ENCODE results near the gene DTWD2.

DTWD2 gene

DNA sequence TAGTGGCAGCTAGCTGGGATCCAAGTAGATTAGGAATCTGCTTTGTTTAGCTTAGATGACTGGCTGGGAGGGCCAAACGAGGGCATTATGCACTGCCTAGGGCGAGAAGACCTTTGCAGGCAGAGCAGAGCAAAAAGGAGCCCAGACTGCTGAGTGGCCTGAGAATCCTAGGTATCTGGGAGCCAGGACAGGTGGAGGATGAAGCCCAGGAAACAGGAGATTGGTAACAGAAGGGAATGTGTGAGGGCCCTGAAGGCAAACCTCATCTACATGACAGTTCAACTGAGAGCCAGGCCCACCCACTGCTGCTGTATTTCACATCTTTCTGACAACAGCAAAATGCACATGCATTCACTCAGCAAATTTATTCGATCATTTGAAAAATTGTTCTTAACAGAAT, 192.3 kb downstream of the DTWD2 start:
- H3K27me3 ChIP-seq (ENCODE audit: control insufficient read depth in 1 of 2, insufficient read depth in 2 of 2, low read length in 2 of 2), result no peaks in the 10 kb centered on the region
- no peak overlapping the region for H3K9ac ChIP-seq (ENCODE audit: low read length)
- H3K4me3 ChIP-seq (ENCODE audit: low read depth in 1 of 2, low read length in 2 of 2), result no peak overlapping the region
- peaks cover 13% of the 10 kb centered on the region for H3K4me1 ChIP-seq (ENCODE audit: insufficient read depth, low read length)
- no peaks in the 10 kb centered on the region for H3K36me3 ChIP-seq (ENCODE audit: insufficient read depth, low read length)
- H3K27ac ChIP-seq (ENCODE audit: low read depth, low read length), result no peak overlapping the region
- H3K9me3 ChIP-seq (ENCODE audit: low read length), result no peaks in the 10 kb centered on the region

DNA sequence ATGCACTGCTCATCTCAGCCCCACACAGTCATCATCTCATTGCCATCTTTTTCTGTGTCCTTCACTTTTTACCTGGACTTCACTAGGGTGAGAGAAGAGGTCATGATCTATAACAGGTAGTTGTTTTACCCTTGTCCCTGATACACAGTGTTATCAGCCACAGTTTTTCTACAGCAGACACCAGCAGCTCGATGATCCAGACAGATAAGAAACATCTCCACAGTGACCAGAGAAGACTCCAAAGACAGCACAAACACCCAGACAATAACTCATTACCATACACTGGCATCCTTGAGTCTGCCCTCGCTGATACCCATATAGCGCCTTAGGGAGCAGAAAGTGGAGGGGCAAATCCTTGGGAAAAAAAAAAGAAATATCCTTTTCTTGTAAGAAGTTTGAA, 194.1 kb downstream of the DTWD2 start:
- Histone ChIP-seq H3K36me3 (ENCODE audit: insufficient read depth, low read length) (no peaks in the 10 kb centered on the region), H3K9me3 (ENCODE audit: low read length) (no peaks in the 10 kb centered on the region), H3K27ac (ENCODE audit: low read depth, low read length) (no peak overlapping the region), H3K27me3 (ENCODE audit: control insufficient read depth in 1 of 2, insufficient read depth in 2 of 2, low read length in 2 of 2) (no peaks in the 10 kb centered on the region), H3K4me3 (ENCODE audit: low read depth in 1 of 2, low read length in 2 of 2) (no peak overlapping the region), H3K9ac (ENCODE audit: low read length) (no peak overlapping the region), H3K4me1 (ENCODE audit: insufficient read depth, low read length) (peaks cover 13% of the 10 kb centered on the region)

DNA sequence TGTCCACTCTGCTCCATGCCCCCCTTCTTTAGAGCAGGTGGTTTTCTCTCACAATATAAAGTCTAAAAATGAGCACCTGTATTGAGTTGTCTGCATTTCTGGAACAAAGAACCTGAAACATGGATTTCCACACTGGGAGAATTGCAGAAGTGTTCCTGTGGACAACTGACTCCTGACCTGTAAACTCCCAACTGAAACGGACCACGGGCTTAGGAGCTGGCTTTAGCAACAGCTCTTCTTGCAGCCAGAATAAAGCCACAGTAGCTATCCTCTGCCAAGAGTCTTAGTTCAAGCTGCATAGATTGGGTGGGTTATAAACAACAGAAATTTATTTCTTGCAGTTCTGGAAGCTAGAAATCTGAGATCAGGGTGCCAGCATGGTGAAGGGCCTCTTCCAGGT, 194.7 kb downstream of the DTWD2 start:
- H3K27me3 ChIP-seq (ENCODE audit: control insufficient read depth in 1 of 2, insufficient read depth in 2 of 2, low read length in 2 of 2), result no peaks in the 10 kb centered on the region
- no peaks in the 10 kb centered on the region for H3K36me3 ChIP-seq (ENCODE audit: insufficient read depth, low read length)
- no peaks in the 10 kb centered on the region for H3K9me3 ChIP-seq (ENCODE audit: low read length)
- no peak overlapping the region for H3K27ac ChIP-seq (ENCODE audit: low read depth, low read length)
- peaks cover 13% of the 10 kb centered on the region for H3K4me1 ChIP-seq (ENCODE audit: insufficient read depth, low read length)
- H3K9ac ChIP-seq (ENCODE audit: low read length), result no peak overlapping the region
- H3K4me3 ChIP-seq (ENCODE audit: low read depth in 1 of 2, low read length in 2 of 2), result no peak overlapping the region

DNA sequence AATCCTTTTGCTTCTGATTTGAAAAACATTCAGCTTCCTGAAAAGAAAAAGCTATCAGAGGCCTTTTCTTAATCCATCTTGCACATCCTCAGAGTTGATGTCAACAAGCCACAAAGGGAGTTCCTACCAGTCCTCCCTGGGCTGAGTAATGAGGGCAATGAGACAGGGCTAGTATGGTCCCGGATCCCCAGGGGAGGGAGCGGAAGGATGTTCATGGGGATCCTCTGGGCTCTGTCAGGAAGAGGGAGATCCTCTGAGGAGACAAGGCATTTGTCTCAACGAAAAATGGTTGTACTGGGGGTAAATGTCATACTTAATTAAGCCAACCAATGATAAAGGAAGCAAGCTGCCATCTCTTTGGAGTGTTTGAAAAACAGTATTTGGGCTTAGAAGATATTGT, 195.3 kb downstream of the DTWD2 start:
- Histone ChIP-seq H3K27ac (ENCODE audit: low read depth, low read length) (no peak overlapping the region), H3K27me3 (ENCODE audit: control insufficient read depth in 1 of 2, insufficient read depth in 2 of 2, low read length in 2 of 2) (no peaks in the 10 kb centered on the region), H3K9me3 (ENCODE audit: low read length) (no peaks in the 10 kb centered on the region), H3K4me3 (ENCODE audit: low read depth in 1 of 2, low read length in 2 of 2) (no peak overlapping the region), H3K4me1 (ENCODE audit: insufficient read depth, low read length) (peaks cover 13% of the 10 kb centered on the region), H3K36me3 (ENCODE audit: insufficient read depth, low read length) (no peaks in the 10 kb centered on the region), H3K9ac (ENCODE audit: low read length) (no peak overlapping the region)

DNA sequence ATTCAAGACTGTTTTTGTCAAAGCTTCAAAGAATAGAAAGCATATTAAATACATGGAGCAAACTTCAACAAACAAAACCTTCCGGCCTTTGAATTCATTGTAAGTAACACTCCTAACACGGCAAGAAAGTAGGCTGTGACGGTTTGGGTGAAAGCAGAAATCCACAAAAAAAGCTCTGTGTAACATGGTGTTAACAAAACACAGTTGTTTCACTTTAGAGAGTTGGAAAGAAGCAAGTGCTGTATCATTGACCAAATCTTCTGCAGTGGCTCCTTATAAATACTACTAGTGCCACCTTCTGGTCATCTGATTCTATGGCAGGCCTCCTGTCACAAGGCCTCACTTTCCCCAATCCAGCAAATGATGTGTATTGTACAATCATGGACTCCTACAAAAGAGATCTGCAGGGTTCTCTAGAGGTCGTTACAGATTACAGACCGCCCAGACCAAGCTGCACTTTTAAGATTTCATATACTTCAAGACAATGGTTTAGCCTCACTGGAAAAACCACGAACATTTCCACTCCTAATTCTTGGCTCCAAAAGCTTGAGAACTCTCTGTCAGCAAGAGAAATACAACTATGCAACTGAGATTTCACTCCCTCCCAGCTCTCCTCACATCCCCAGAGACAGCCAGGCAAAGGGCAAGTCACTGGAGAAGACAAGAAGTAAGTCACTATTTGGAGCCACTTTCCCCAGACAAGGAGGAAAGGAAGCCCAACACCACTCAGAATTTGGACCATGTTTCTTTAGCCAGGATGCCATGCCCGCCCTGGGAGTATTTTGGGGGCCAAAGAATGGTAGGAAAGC, 196.2 kb downstream of the DTWD2 start:
- Histone ChIP-seq H3K27me3 (ENCODE audit: control insufficient read depth in 1 of 2, insufficient read depth in 2 of 2, low read length in 2 of 2) (no peaks in the 10 kb centered on the region), H3K9ac (ENCODE audit: low read length) (no peak overlapping the region), H3K4me3 (ENCODE audit: low read depth in 1 of 2, low read length in 2 of 2) (peak overlapping the region; percentile 10 to 46), H3K9me3 (ENCODE audit: low read length) (no peaks in the 10 kb centered on the region), H3K36me3 (ENCODE audit: insufficient read depth, low read length) (no peaks in the 10 kb centered on the region), H3K4me1 (ENCODE audit: insufficient read depth, low read length) (peaks cover 13% of the 10 kb centered on the region), H3K27ac (ENCODE audit: low read depth, low read length) (peak overlapping the region; percentile 46)

DNA sequence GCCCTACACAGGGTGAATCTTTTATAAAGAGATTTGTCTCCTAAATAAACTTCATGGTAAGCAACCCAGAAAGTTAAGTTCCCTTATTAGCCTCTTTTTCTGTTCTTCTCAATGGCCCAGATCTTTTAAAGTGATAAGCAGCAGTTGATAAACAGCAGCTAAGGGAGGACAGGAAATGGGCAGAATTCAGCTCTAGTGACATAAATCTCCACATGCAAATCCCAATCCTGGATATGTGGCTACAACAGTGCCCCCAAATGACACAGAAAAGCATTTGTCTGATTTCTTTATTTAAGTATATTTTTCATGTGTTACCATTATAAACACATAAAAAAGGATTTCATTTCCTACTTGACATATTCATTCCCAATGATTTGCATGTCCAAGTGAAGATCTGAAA, 199.0 kb downstream of the DTWD2 start:
- peaks cover 13% of the 10 kb centered on the region for H3K4me1 ChIP-seq (ENCODE audit: insufficient read depth, low read length)
- H3K27me3 ChIP-seq (ENCODE audit: control insufficient read depth in 1 of 2, insufficient read depth in 2 of 2, low read length in 2 of 2), result no peaks in the 10 kb centered on the region
- no peak overlapping the region for H3K9ac ChIP-seq (ENCODE audit: low read length)
- H3K4me3 ChIP-seq (ENCODE audit: low read depth in 1 of 2, low read length in 2 of 2), result no peak overlapping the region
- no peaks in the 10 kb centered on the region for H3K36me3 ChIP-seq (ENCODE audit: insufficient read depth, low read length)
- H3K9me3 ChIP-seq (ENCODE audit: low read length), result no peaks in the 10 kb centered on the region
- no peak overlapping the region for H3K27ac ChIP-seq (ENCODE audit: low read depth, low read length)

DNA sequence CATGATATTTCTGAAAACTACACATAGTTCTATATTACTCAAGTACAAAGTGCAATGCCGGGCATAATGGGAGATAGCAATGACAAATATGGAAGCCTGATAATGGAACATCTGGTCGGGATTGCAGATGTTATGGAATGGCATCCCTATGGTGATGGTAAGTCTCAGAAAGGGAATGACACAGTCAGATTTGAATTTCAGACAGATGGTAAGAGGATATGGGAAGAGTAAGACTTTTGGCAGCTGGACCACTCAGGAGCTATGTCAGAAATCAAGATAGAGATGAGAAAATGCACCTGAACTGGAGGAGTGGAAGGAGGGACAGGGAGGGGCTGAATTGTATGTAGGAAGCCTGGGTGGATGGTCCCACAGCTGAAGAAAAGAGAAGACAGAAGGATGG, 200.0 kb downstream of the DTWD2 start:
- Histone ChIP-seq H3K9ac (ENCODE audit: low read length) (no peak overlapping the region), H3K4me1 (ENCODE audit: insufficient read depth, low read length) (peaks cover 13% of the 10 kb centered on the region), H3K27me3 (ENCODE audit: control insufficient read depth in 1 of 2, insufficient read depth in 2 of 2, low read length in 2 of 2) (no peaks in the 10 kb centered on the region), H3K27ac (ENCODE audit: low read depth, low read length) (no peak overlapping the region), H3K4me3 (ENCODE audit: low read depth in 1 of 2, low read length in 2 of 2) (no peak overlapping the region), H3K36me3 (ENCODE audit: insufficient read depth, low read length) (no peaks in the 10 kb centered on the region), H3K9me3 (ENCODE audit: low read length) (no peaks in the 10 kb centered on the region)

All from muscle layer of colon (tissue), 2 donors.